Activated naive CD4-positive, alpha-beta T cell treated with Interleukin-2 at 50 U/mL for 16 hours (primary cell): ENCODE results near the gene CLN5.
"Not testable (repeated sequence)": the region's sequence is repeated elsewhere in the genome, so short reads cannot be mapped to it uniquely, and the experiment has no call there.

Source experiments
- DNase-seq: peaks from one replicate; pipeline ENCODE4 v3.0.0-alpha.2; 2020

CLN5 gene

GRCh38 chr13:76976490-76976889, 15.4 kb upstream of the CLN5 start:
- no peak for DNase-seq

DNA sequence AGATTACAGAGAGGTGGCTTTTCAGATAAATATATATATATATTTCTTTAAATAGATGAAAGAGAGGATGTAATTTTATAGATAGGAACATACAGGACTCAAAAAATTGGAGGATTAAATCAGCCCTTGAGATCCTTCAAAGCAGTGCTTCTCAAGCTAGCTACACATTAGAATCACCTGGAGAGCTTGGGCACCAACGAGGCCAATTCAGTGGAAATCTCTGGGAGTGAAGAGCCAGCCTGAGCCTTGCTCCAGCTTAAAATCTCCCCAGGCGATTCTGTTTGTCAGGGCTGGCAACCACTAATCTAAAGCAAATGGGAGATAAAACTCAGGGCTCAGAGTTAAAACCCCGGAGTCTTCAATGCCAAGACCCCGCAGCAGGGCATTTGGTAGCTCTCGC, 15.0 kb upstream of the CLN5 start:
- no peak for DNase-seq

- DNase-seq, result peak; percentile 88
These were observed 11.7 kb upstream of the CLN5 start for GRCh38 chr13:76980075-76980718.

DNA sequence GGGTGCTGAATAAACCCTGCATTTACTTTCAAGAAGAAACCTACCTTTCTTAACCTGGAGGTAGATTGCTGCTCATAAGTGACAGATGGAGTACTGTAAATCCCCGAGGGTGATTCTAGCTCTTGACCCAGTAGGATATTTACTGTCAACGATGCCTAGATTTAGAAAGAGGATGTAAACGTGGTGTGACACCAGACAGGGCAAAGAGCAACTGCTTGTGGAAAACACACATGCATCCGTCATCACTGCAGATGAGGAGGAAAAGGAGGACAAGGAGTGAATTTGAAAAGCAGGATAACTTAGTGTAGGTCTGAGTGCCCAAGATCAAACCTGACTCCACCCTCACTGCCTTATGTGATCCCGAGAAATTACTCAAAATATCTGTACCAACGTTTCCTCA, 9.8 kb upstream of the CLN5 start:
- no peak for DNase-seq

- no peak for DNase-seq
These were observed 8.2 kb upstream of the CLN5 start for GRCh38 chr13:76983676-76984075.

- DNase-seq, result peak; percentile 81
These were observed 467 bp upstream of the CLN5 start for GRCh38 chr13:76991432-76991795.

- peak; percentile 19 for DNase-seq
These were observed 694 bp downstream of the CLN5 start for GRCh38 chr13:76992548-76993001.

GRCh38 chr13:76993021-76993420, 1.1 kb downstream of the CLN5 start:
- DNase-seq, result no peak

DNA sequence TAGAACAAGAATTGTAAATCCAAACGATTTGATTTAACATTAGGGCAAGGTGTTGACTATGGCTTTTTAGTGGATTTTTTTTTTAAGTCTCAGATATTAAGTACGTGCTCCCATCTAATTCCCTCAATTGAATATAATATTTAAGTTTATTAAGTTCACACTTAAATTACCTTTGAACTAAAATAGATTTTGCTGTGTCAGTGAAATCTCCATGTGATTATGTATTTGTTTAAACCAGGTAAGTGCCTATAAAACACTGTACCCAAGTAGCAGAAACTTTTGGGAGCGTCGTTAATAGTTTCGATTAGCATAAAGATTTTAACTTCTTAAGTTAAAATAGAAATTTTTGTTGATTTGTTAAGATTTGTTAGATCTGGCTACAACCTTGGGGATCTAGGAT, 1.6 kb downstream of the CLN5 start:
- DNase-seq, result no peak

DNA sequence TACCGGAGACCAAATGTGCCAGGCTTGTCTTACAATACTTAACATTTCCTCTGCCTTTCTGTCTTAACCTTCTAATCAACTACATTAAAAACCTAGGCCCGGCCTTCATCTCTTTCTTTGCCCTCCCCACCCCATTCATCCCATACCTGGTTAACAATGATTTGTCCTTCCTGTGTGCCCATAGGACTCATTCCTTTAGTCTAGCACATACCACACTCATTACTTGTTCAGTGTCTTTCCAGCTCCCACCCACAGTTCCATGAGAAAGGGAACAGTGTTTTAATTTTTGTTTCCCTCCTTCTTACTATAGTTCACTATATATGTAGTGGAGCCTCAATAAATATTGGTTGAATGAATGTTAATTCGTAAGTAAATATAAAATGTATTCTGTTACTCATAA, 2.4 kb downstream of the CLN5 start:
- DNase-seq, result no peak

DNA sequence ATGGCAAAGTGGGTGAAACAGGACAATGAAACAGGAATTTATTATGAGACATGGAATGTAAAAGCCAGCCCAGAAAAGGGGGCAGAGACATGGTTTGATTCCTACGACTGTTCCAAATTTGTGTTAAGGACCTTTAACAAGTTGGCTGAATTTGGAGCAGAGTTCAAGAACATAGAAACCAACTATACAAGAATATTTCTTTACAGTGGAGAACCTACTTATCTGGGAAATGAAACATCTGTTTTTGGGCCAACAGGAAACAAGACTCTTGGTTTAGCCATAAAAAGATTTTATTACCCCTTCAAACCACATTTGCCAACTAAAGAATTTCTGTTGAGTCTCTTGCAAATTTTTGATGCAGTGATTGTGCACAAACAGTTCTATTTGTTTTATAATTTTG, 8.6 kb downstream of the CLN5 start:
- DNase-seq, result no peak

DNA sequence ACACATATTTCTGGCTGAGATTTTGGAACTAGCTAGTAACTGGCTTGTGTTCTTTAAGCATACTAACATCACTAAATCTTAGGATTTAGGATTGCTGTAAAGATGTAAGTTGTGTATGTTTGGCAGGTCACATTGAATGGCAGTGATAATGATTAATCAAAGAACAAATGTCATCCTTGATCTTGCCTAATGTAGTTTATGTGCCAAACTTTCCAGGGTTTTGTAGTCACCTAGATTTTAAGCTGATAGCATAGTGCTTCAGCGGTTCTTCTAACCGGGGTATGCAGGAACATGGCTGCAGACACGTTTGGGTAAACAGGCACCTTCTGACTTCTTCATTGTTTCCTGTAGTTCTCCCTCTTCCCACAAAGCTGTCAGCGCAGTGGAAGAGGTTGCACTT, 9.7 kb downstream of the CLN5 start:
- DNase-seq, result no peak

- DNase-seq, result no peak
These were observed 10.2 kb downstream of the CLN5 start for GRCh38 chr13:77001963-77002587.

DNA sequence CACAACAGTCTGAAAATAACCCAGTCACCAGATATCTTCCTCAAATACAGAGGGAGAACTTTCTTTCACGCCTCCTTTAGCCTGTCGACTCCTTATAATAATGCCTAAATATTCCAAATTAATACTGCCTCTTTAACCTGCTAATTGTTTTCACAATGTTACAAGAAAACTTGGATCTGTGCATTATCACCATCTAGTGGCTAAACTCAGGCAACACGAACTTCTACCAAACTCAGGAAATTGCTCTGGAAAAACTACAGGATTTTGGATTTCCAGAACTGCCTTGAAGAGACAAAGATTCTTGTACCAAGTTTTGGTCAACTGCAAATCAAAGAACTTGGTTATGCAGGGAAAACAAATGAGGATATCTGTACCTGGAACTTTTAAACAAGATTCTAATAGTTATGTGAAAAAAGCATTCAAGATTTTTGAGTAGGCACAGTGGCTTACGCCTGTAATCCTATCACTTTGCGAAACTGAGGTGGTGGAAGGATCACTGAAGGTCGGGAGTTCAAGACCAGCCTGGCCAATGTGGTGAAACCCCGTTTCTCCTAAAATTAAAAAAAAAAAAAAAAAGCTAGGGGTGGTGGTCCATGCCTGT, 10.8 kb downstream of the CLN5 start:
- no peak for DNase-seq

- DNase-seq, result not testable (repeated sequence)
These were observed 16.5 kb downstream of the CLN5 start for GRCh38 chr13:77008337-77008736.

GRCh38 chr13:77009011-77009410, 17.1 kb downstream of the CLN5 start:
- DNase-seq, result no peak

GRCh38 chr13:77009719-77010118, 17.8 kb downstream of the CLN5 start:
- not testable (repeated sequence) for DNase-seq

- DNase-seq, result no peak
These were observed 22.1 kb downstream of the CLN5 start for GRCh38 chr13:77013853-77014542.

GRCh38 chr13:77014906-77015685, 23.2 kb downstream of the CLN5 start:
- DNase-seq, result no peak

DNA sequence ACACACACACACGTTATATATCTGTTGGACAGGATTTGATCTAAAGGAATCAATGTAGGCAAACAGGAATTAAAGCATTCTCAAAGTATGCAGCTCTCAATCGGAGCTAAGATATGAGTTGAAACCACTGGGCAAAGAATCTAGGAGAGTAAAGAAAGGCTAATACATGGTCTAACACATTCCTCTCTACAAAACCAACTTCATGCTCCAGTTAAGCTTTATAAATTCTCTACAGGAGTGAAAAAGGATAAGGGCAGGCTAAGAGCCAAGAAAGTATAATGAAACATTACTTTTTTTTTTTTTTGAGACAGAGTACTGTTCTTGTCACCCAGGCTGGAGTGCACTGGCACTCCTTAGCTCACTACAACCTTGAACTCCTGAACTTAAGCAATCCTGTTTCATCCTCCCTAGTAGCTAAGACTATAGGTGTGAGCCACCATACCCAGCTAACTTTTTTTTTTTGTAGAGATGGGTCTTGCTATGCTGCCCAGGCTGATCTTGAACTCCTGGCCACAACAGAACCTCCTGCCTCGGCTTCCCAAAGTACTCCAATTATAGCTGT, 24.5 kb downstream of the CLN5 start:
- no peak for DNase-seq

GRCh38 chr13:77016888-77017623, 25.2 kb downstream of the CLN5 start:
- DNase-seq, result no peak

- DNase-seq, result no peak
These were observed 27.9 kb downstream of the CLN5 start for GRCh38 chr13:77019756-77020155.
